Hypothalamus (tissue), 51 donors: ENCODE results near the gene TBC1D19.

ENCODE experiments used
- DNase-seq, 51 donors: peaks; one replicate each; lab custom pipeline; 2025; lab: John Stamatoyannopoulos, UW

The TBC1D19 gene

GRCh38 chr4:26729027-26729426, 145.1 kb downstream of the TBC1D19 start:
- DNase-seq, result no peak

GRCh38 chr4:26729547-26729946, 145.7 kb downstream of the TBC1D19 start:
- no peak for DNase-seq

GRCh38 chr4:26731351-26732035, 147.6 kb downstream of the TBC1D19 start:
- DNase-seq, result no peak

- no peak for DNase-seq
Observed at GRCh38 chr4:26732356-26732755, 148.5 kb downstream of the TBC1D19 start.

- DNase-seq, result no peak
Observed at GRCh38 chr4:26736621-26737020, 152.7 kb downstream of the TBC1D19 start.

- no peak for DNase-seq
Observed at GRCh38 chr4:26737385-26737784, 153.5 kb downstream of the TBC1D19 start.

- DNase-seq, result peak in 7 of 51 donors; percentile 2 to 22 (median 4)
Observed at GRCh38 chr4:26741491-26741871, 157.6 kb downstream of the TBC1D19 start.

GRCh38 chr4:26746802-26747213, 162.9 kb downstream of the TBC1D19 start:
- no peak for DNase-seq

- no peak for DNase-seq
Observed at GRCh38 chr4:26748811-26749210, 164.9 kb downstream of the TBC1D19 start.

GRCh38 chr4:26749867-26750266, 166.0 kb downstream of the TBC1D19 start:
- DNase-seq, result no peak

GRCh38 chr4:26751004-26751403, 167.1 kb downstream of the TBC1D19 start:
- no peak for DNase-seq

GRCh38 chr4:26751838-26752237, 168.0 kb downstream of the TBC1D19 start:
- no peak for DNase-seq

- no peak for DNase-seq
Observed at GRCh38 chr4:26753187-26753586, 169.3 kb downstream of the TBC1D19 start.

GRCh38 chr4:26753617-26754016, 169.7 kb downstream of the TBC1D19 start:
- DNase-seq, result peak in 4 of 51 donors; percentile 1 to 15 (median 8)

GRCh38 chr4:26757751-26758150, 173.9 kb downstream of the TBC1D19 start:
- no peak for DNase-seq

GRCh38 chr4:26758899-26759298, 175.0 kb downstream of the TBC1D19 start:
- DNase-seq, result no peak

GRCh38 chr4:26762650-26763049, 178.8 kb downstream of the TBC1D19 start:
- DNase-seq, result no peak

- no peak for DNase-seq
Observed at GRCh38 chr4:26763063-26763462, 179.2 kb downstream of the TBC1D19 start.

GRCh38 chr4:26763648-26764047, 179.8 kb downstream of the TBC1D19 start:
- no peak for DNase-seq

GRCh38 chr4:26764231-26764630, 180.3 kb downstream of the TBC1D19 start:
- no peak for DNase-seq

GRCh38 chr4:26765515-26765914, 181.6 kb downstream of the TBC1D19 start:
- DNase-seq, result no peak

GRCh38 chr4:26766141-26766540, 182.3 kb downstream of the TBC1D19 start:
- no peak for DNase-seq
